ENCODE results near the gene PRR36.
A peak's percentile ranks its signal among the peaks of the same experiment; 100 is the strongest.

Gene PRR36

GRCh38 chr19:7844951-7845350, 29.2 kb downstream of the PRR36 start:
- no peak for DNase-seq (ENCODE audit: low spot score)

GRCh38 chr19:7844405-7844804, 29.8 kb downstream of the PRR36 start:
- DNase-seq (ENCODE audit: low spot score) = no peak

- DNase-seq (ENCODE audit: low spot score) = no peak
These were observed 30.7 kb downstream of the PRR36 start for GRCh38 chr19:7843521-7843920.

- no peak for DNase-seq (ENCODE audit: low spot score)
These were observed 31.4 kb downstream of the PRR36 start for GRCh38 chr19:7842661-7843294.

- DNase-seq (ENCODE audit: low spot score) = no peak
These were observed 32.2 kb downstream of the PRR36 start for GRCh38 chr19:7841751-7842660.

- DNase-seq (ENCODE audit: low spot score) = no peak
These were observed 33.6 kb downstream of the PRR36 start for GRCh38 chr19:7840629-7841028.

- no peak for DNase-seq (ENCODE audit: low spot score)
These were observed 34.7 kb downstream of the PRR36 start for GRCh38 chr19:7839476-7839875.

GRCh38 chr19:7833225-7834099, 40.7 kb downstream of the PRR36 start:
- peak; percentile 27 for DNase-seq (ENCODE audit: low spot score)

- DNase-seq (ENCODE audit: low spot score) = peak; percentile 48
These were observed 41.4 kb downstream of the PRR36 start for GRCh38 chr19:7832781-7833180.

GRCh38 chr19:7832009-7832408, 42.2 kb downstream of the PRR36 start:
- DNase-seq (ENCODE audit: low spot score) = peak; percentile 46

GRCh38 chr19:7831452-7831851, 42.7 kb downstream of the PRR36 start:
- DNase-seq (ENCODE audit: low spot score) = peak; percentile 67

GRCh38 chr19:7830823-7831222, 43.4 kb downstream of the PRR36 start:
- no peak for DNase-seq (ENCODE audit: low spot score)

- no peak for DNase-seq (ENCODE audit: low spot score)
These were observed 43.9 kb downstream of the PRR36 start for GRCh38 chr19:7830272-7830771.

GRCh38 chr19:7829561-7830271, 44.5 kb downstream of the PRR36 start, which contains the start of gene EVI5L:
Gene EVI5L (plus strand): TSS chr19:7830218. CDS start chr19:7846543, 16,325 bp downstream.
- DNase-seq (ENCODE audit: low spot score) = peak; percentile 100

GRCh38 chr19:7829166-7829520, 45.0 kb downstream of the PRR36 start:
- no peak for DNase-seq (ENCODE audit: low spot score)

GRCh38 chr19:7823686-7824301, 50.4 kb downstream of the PRR36 start:
- no peak for DNase-seq (ENCODE audit: low spot score)

GRCh38 chr19:7822910-7823515, 51.2 kb downstream of the PRR36 start:
- no peak for DNase-seq (ENCODE audit: low spot score)

- DNase-seq (ENCODE audit: low spot score) = no peak
These were observed 53.6 kb downstream of the PRR36 start for GRCh38 chr19:7820588-7820987.

GRCh38 chr19:7819337-7819736, 54.9 kb downstream of the PRR36 start:
- no peak for DNase-seq (ENCODE audit: low spot score)

- no peak for DNase-seq (ENCODE audit: low spot score)
These were observed 55.4 kb downstream of the PRR36 start for GRCh38 chr19:7818806-7819205.
